ENCODE results near the gene WDR1.

Gene WDR1

GRCh38 chr4:10079256-10079655, 37.3 kb downstream of the WDR1 start:
- TF ChIP-seq CTCF (IDR thresholded peaks at IDR 0.05; ENCODE audit: insufficient read depth, low read depth, low read length, missing control alignments) = no peak
- H3K4me3 ChIP-seq (ENCODE audit: low read length) = no peak overlapping the region
- no peak for DNase-seq (ENCODE audit: low read depth)

- H3K4me3 ChIP-seq (ENCODE audit: low read length) = no peak overlapping the region
Measured at GRCh38 chr4:10078481-10079233, 37.9 kb downstream of the WDR1 start.

GRCh38 chr4:10077483-10078335, 38.9 kb downstream of the WDR1 start:
- no peak for DNase-seq (ENCODE audit: low read depth)
- TF ChIP-seq CTCF (IDR thresholded peaks at IDR 0.05; ENCODE audit: insufficient read depth, low read depth, low read length, missing control alignments) = no peak
- H3K4me3 ChIP-seq (ENCODE audit: low read length) = no peak overlapping the region

More at GRCh38 chr4:10078481-10079233, 37.9 kb downstream of the WDR1 start:
- no peak for DNase-seq (ENCODE audit: low read depth)
- TF ChIP-seq CTCF (IDR thresholded peaks at IDR 0.05; ENCODE audit: insufficient read depth, low read depth, low read length, missing control alignments) = no peak

GRCh38 chr4:10077076-10077475, 39.5 kb downstream of the WDR1 start:
- no peak for DNase-seq (ENCODE audit: low read depth)
- no peak for TF ChIP-seq CTCF (IDR thresholded peaks at IDR 0.05; ENCODE audit: insufficient read depth, low read depth, low read length, missing control alignments)
- no peak overlapping the region for H3K4me3 ChIP-seq (ENCODE audit: low read length)

- no peak overlapping the region for H3K4me3 ChIP-seq (ENCODE audit: low read length)
- DNase-seq (ENCODE audit: low read depth) = no peak
- TF ChIP-seq CTCF (IDR thresholded peaks at IDR 0.05; ENCODE audit: insufficient read depth, low read depth, low read length, missing control alignments) = no peak
Measured at GRCh38 chr4:10075953-10076391, 40.6 kb downstream of the WDR1 start.

GRCh38 chr4:10075158-10075863, 41.3 kb downstream of the WDR1 start:
- H3K4me3 ChIP-seq (ENCODE audit: low read length) = no peak overlapping the region
- no peak for TF ChIP-seq CTCF (IDR thresholded peaks at IDR 0.05; ENCODE audit: insufficient read depth, low read depth, low read length, missing control alignments)
- no peak for DNase-seq (ENCODE audit: low read depth)
